HG03139 (cell line): ENCODE measurements around the gene ZCCHC7.
A peak's percentile ranks its signal among the peaks of the same experiment; 100 is the strongest.
"Not testable (repeated sequence)": the region's sequence is repeated elsewhere in the genome, so short reads cannot be mapped to it uniquely, and the experiment has no call there.

Source experiments
- ATAC-seq: cut with Tn5 transposase; IDR thresholded peaks from one replicate; pipeline ENCODE4 v1.9.1; 2021; ENCODE audit not compliant: unreplicated experiment

Gene ZCCHC7

DNA sequence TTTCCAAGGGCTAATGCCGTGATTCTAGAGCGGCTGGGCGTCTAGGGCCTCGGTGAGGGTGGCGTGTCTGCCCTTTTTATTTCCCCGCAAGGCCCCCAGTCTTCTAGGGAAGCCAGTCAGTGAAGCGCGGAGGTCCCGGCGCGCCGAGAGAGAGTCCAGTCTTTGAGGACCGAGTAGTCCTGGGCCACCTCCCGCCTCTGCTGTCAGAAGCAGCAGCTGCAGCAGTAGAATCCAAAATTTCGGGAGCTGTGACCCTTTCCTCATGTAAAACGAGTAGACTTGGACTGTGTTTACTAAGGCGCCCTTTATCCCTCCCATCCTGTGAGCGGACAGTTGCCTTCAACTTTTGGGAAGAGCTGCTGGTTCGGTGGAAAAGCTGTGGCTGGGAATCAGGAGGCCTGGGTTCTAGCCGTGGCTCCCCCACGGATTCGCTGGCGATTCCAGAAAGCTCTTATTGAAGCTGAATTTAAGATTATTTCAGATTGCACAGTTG, 515 bp downstream of the ZCCHC7 start:
- ATAC-seq = peak; percentile 5

DNA sequence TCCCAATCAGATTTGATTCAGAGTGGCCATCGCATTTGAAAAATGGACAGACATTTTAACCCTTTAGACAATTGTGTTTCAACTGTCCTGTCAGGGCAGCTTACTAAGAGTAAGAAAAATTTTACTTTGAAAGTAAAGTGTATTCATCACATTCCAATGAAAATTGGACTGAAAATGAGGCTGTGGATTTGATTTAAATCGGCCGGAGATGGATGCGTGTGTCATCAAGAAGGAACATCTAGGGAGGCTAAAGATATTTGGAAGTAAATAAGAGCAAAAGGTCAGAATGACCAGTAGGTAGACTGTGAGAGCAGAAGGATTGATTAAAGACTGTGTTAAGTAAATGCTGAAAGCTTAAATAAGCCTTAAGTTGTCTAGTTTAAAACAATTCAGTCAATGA, 1.5 kb downstream of the ZCCHC7 start:
- ATAC-seq = no peak

DNA sequence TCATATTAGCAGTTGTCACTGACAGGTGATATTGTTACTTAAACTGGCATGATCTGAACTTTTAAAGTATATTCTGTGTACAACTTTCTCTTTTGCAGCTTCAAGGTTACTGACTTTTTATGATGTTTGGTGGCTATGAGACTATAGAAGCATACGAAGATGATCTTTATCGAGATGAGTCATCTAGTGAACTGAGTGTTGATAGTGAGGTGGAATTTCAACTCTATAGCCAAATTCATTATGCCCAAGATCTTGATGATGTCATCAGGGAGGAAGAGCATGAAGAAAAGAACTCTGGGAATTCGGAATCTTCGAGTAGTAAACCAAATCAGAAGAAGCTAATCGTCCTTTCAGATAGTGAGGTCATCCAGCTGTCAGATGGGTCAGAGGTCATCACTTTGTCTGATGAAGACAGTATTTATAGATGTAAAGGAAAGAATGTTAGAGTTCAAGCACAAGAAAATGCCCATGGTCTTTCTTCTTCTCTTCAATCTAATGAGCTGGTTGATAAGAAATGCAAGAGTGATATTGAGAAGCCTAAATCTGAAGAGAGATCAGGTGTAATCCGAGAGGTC, 5.9 kb downstream of the ZCCHC7 start:
- ATAC-seq = no peak

DNA sequence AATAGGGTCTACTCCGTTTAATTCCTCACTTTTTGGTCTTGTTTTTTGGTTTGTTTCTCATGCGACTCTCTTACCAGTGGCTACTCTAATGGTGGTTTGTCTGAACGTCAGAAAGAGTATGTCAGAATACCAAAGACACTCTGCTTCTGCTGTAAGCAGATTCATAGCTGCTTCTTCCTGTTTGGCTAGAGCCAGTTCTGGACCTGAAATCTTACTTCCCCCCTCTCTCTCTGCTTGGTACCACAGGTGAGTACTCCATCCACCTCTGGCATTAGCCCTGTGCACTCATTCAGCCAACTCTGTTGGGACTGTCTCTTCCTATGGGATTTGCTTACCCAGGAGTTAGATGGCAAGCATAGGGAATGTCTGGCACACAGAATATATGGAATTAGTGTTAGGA, 6.6 kb downstream of the ZCCHC7 start:
- no peak for ATAC-seq

DNA sequence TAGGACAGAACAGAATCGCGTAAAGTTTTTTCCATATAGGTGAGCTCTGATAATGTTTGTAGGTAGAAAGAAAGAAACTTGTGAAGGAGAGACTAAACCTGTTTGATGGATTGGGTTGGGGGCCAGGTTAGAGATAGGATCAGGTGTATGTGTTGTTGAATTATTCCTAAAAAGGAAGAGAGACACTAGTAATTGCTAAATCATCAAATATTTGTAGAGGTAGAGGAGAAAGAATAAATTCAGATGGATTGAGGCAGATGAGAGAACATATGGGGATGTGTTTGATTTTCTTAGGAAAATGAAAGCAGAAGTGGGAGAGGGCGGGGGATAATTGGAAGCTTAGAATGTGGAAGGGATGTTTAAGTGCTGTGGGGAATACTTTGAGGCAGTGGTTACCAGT, 7.7 kb downstream of the ZCCHC7 start:
- no peak for ATAC-seq

DNA sequence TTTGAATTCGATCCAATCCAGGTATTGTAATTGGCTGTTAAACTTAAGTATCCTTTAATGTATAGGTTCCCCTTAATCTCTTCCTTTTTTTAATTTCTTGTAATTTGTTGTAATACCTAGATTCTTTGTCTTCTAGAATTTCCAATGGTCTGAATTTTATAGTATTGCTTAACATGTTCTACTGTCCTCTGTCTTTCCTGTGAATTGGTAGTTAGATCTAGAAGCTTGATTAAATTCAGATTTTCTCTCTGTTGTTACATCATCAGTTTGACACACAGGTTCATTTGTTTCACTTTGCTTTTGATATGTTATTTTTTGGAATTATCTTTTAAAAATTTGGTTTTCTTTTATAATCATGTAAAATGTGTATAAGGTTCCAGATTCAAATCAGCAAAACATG, 13.8 kb downstream of the ZCCHC7 start:
- ATAC-seq = no peak

DNA sequence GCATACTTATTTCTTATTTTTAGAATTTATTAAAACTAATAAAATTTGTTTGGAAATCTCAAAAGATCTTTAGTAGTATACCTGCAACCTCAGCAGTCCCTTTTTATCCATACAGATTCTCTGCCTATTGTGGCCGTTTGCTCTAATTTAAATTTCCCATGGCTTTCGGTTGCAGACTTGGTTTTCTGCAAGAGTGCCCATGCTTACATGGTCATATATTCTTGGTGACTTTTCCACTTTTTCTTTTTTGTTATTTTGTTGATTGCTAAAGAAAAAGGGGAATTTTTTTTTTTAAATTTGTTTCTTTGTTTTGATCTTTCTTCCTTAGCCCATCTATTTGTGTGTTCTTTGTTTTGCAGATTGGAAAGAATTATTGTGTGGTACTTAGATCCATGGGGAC, 20.6 kb downstream of the ZCCHC7 start:
- ATAC-seq = no peak

DNA sequence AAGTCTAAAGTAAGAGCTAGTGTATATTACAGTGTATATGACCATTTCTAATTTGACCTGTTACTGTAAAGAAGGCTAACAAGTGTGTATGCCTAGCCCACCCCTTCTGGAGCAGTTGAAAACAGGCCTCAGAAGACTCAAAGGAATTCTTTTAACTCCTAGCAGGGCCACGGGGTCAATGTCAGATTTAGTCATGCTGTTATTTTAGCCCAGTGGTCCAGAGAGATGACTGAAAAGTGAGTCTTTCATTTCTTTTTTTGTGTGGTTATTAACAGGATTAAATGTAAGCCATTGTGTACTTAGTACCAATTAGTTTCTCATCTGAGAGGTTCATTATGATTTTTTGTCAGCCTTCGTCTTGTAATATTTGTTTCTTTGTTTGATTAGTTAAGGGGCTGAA, 24.4 kb downstream of the ZCCHC7 start:
- peak; percentile 56 for ATAC-seq

DNA sequence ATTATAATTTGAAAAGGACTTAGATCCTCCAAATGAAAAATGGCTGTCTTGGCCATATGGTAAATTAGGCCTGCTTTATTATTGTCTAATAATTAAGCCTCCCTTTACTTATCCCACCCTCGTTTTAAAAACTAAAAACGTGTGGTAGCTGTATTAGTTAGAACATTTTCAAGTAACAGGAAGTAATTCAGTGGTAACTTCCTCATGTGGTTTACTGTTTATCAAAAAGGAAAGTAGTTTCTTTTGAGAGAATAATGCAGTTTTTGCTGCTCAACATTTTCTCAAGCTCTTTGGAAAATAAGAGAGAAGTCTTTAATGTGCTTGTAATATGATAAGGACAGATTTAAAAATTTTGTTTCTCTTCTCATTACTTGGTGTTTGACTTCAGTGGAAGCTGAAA, 26.0 kb downstream of the ZCCHC7 start:
- ATAC-seq = peak; percentile 62

DNA sequence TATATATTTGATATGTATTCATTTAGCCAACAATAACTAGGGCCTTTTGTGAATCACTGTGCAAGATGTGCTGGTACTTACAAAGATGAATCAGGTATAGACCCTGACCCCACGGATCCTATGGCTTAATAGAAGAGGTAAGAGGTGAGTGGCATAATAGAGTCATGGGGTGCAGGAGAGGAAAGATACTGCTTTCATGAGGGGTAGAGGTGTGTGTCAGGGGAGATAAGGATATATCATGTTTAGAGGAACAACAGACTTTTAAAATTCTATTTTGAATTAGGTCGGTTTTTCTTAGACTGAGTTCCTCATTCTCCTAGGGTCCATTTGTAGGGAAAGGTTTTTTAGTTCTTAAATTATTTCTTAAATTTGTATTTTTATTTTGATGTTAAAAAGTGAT, 27.8 kb downstream of the ZCCHC7 start:
- ATAC-seq = no peak

DNA sequence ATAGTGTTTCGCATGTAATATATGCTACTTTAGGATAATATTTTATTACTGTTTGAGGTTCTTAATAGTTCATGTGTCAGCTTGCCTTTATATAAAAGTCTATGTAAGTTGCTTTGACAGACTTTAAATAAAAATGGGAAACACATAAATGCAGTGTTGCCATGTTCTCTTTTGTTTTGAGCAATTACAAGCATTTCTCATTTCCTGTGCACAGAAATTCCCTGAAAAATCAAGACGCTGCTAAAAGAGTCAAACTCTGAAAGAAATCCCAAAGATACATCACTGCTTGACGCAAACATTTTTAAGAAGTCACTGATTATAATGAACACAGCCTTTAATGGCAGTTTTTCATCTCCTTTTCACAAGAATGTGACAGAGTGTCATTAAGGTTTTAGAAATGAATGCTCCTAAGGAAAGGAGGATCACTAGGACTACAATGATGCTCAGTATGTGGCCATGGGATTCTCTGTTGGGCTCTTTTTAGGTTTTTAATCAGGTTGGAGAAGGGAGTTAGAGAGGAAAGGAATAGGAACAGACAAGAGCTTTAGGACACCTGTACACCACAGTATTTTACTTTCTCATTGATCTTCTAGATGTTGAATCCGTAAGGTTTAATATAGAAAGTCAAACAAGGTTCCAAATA, 29.4 kb downstream of the ZCCHC7 start:
- ATAC-seq = no peak

DNA sequence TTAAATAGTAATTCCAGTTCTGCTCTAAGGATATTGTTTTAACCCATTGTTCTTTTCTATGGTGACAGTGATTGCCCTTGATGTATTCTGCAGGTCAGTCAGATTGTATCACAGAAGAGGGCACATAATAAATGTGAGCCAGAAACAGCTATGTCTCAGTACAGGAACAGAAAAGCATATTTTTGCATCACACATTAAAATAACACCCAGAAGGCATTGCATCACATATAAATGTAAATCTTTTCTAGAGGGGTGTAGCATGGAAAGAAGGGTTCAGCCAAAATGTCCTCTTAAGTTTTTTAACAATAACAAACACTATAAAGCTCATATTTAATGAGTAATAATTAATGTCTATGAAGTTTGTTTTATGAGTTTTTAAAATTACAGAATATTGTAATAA, 30.0 kb downstream of the ZCCHC7 start:
- no peak for ATAC-seq

DNA sequence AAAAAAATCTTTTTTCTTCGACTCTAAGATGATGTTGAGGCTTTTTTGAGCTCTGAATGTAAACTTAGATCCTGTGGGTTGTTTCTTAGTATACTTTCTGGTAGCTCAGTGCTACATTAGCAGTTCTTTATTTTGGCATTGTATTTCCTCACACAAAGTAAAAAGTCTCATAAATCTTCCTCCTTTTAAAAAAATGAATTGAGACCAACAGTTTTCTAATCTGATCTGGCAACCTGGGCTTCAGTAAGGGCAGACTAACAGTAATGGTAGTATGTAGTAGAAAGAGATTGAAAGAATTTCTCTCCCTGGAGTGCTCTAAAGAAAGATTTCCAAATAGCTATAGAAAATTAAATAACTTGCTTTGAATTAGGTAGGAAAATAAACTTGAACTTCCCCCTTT, 31.4 kb downstream of the ZCCHC7 start:
- no peak for ATAC-seq

DNA sequence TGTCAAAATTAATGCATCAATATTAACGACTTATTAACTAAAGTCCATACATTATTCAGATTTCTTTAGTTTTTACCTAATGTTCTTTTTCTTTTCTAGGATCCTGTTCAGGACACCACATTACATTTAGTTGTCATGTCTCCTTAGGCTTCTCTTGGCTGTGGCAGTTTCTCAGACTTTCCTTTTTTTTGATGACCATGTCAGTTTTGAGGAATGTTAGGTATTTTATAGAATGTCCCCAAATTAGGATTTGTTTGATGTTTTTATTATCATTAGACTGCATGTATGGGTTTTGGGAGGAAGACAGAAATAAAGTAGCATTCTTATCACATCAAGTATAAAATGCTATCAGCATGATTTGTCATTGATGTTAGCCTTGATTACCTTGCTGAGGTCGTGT, 32.0 kb downstream of the ZCCHC7 start:
- no peak for ATAC-seq

DNA sequence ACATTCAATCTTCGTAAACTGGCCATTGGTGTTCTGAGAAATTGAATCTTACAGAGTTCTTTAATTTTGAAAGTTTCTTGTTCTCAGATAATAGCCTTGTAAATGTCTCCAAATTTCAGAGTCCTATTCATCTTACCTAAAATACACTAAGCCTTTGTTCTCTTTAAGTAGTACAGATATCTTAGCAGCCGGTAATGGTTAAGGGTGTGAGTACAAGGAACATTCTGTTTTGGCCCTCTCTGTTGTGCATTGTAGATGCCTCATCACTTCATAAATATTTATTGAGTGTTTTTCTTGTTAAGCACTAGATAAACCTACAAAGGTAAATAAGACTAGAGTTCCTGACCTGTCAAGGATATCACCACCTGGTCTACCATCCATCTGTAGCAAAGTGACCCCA, 35.2 kb downstream of the ZCCHC7 start:
- no peak for ATAC-seq

DNA sequence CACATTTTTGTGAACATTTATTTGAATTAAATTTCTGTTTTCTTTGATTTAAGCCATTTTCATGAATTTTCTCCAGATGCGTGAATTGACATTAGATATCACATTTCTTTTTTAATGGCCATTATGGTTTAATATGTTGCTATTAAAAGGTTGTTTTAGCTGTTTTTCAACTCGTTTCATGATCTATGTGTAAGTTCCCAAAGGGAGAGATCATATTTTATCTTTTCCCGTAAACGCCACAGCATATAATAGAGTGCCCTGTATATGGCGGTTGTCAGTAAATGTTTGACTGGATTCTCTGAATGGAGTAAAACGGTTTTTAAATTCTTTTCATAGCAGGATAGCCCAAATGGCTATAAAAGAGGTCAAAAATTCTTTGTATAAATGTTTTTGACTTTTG, 35.8 kb downstream of the ZCCHC7 start:
- no peak for ATAC-seq

DNA sequence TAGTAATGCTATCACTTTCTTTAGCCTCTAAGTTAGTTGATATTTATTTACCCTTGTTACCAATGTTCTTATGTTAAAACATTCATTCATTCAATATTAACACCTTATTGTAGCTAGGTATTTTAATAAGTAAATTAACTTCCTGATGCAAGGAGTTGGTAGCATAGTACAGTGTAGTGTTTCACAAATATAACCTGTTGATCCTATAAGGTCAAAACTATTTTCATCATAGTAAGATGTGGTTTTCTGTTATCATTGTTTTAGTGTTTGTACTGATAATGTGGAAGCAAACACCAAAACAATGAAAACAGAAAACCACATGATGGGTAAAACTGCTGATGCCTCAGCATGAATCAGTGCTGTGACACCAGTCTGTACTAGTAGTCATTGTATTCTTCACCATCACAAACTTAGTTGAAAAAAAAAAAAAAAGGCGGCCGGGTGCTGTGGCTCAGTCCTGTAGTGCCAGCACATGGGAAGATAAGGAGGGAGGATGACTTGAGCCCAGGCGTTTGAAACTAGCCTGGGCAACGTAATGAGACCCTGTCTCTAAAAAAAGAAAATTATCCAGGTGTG, 36.5 kb downstream of the ZCCHC7 start:
- no peak for ATAC-seq

DNA sequence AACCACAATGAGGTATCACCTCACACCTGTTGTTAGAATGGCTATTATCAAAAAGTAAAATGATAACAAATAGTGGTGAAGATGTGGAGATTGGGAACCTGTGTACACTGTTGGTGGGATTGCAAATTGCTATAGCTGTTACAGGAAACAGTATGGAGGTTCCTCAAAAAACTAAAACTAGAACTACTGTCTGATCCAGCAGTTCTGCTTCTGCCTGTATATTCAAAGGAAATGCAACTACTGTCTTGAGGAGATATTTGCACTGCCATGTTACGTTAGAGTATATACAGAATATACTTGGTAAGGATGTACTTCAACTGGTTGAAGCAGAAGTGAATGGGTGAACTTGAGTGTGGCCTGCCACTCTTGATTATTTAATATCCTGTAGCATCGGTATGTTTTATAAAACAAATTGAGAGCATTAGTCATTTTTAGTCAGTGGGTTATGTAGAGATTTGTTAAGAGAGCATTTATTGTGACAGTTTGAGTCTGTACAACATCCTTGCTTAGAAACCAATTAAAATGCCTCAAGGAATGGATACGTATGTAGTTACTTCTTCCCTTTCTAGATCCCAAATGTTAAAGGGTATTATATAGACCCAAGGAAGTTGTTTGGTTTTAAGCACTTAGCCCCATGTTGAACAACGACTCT, 37.5 kb downstream of the ZCCHC7 start:
- ATAC-seq = no peak

DNA sequence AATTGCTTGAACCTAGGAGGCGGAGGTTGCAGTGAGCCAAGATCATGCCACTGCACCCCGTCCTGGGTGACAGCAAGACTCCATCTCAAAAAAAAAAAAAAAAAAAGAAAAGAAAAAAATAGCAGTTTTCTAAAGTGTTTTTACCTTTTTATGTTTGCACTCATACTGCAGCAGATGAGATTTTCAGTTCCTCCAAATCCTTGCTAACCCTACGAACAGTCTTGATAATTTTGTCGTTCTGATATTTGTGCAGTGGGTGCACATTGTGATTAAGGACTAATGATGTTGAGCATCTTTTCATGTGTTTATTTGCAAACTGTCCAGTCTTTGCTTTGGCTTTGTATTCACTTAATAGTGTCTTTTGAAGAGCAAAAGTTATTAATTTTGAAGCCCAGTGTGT, 42.9 kb downstream of the ZCCHC7 start:
- no peak for ATAC-seq

DNA sequence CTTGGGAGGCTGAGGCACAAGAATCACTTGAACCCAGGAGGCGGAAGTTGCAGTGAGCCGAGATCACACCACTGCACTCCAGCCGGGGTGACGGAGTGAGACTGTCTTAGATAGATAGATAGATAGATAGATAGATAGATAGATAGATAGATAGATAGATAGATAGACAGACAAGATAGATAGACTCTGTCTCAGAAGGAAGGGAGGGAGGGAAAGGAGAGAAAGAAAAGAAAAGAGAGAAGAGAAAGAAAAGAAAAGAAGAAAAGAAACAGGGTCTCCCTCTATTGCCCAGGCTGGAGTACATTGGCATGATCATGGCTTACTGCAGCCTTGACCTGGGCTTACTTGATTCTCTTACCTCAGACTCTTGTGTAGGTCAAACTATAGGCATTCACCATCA, 44.0 kb downstream of the ZCCHC7 start:
- not testable (repeated sequence) for ATAC-seq

DNA sequence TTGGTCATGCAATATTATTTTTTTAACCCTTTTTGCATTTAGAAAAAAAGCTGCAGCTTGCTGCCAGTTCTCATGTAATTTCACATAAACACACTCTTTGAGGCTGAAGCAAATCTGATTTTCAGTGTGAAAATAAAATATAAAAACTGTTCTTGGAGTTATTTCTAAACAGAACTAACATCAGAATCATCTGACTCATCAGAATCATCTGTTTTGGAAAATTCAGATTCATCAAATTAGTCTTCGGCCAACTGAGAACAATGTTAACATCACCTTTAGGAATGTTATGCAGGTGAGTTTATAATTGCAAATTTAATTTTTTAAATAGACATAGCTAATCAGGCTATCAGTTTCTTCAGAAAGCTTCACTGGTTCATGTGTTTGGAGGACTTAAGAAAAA, 45.3 kb downstream of the ZCCHC7 start:
- no peak for ATAC-seq

DNA sequence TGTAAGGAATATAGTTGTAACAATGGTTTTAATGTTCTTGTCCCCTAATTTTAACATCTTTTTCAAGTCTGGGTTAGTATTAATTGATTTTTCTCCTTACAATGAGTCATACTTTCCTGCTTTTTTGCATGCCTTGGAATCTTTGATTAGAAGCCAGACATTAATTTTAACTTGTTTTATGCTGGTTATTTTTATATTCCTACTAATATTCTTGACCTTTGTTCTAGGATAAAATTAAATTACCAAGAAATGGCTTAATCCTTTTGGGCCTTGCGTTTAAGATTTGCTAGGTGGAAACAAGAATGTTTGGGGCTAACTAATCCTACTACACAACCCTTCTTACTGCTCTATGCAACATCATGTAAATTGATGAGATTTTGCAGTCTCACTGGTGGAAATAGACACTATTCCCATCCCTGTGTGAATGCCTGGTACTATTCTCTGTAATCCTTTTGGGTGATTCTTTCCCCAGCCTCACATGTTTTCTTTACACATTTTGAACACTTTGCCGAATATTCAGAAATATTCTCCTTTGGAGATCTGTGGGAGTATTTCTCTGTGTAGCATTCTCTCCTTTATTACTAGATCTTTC, 47.2 kb downstream of the ZCCHC7 start:
- no peak for ATAC-seq
